HG02870 (cell line): ENCODE data around the gene IRS2.

ENCODE experiments used
- ATAC-seq: cut with Tn5 transposase; IDR thresholded peaks from one replicate; pipeline ENCODE4 v1.9.1; 2021; ENCODE audit warnings: mild to moderate bottlenecking, moderate library complexity; ENCODE audit not compliant: unreplicated experiment

Gene IRS2

DNA sequence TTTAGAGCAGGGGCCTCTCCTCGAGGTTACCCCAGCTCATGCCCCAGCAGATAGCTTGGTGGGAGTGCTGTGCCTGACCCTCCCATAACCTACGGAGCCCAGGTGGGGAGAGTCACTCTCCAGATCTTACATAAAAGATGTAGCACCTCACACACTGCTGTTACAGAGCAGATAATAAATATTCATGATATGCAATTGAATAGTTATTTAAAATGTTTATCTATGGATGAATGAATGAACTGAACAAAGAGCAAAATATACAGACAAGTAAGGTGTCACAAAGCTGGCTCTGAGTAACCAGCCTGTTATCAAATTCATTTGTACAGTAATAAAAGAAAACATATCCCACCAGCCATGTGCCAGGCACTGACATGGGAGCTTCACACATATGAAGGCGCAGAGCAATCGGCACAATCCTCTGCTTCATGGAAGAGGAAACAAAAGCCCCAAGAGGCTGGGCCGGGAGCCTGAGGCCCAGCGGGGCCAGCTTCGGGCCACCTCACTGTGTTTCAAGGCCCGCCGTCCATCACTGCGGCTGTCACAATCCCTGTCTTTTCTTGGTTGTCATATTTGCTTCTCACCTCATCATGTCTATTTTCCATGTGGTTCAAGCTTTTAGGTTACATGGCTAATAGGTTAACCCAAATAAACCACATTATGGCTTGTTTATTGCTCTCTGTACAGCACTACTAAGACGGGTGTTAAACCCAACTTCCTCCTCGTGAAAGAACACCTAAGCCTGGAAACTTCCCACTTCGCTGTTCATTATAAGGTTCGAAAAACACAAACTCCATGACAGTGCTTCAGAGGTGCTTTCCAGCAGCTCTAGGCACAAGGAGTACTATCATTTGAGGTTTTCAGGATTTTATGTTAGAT is 78.4 kb downstream of the IRS2 start:
- no peak for ATAC-seq

DNA sequence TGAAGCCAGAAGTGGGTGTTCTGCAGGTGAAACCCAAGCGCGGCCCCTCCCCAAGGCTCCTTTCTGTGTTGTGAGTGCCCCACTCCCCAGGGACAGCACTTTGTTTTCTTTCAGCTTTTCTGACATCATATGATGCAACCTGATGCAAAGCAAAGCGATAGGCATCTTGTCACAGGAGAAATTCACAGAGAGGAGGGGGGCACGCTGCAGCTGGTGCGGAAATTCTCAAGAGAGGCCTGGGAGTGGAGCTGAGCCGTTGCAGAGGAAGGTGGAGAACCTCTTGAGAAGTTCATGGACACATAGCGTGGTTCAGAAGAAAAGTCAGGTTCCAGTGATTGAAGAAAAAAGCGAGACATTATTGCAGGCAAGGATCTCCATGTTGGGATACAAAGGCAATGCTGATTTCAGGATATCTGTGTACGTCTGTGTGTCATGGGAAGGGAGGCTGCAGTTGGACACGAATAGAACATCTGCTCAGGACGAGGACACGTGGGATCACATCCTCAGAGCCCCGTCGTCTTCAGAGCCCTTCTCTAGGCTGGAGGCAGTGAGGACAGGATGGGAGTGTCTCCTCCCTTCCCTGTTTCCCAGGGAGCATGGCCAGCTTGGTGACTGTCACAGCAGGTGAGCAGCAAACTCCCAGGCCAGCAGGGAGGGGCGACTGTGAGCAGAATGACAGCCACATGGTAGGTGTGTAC is 79.2 kb downstream of the IRS2 start:
- ATAC-seq, result no peak

GRCh38 chr13:109706015-109706715 is 80.2 kb downstream of the IRS2 start:
- ATAC-seq, result no peak

DNA sequence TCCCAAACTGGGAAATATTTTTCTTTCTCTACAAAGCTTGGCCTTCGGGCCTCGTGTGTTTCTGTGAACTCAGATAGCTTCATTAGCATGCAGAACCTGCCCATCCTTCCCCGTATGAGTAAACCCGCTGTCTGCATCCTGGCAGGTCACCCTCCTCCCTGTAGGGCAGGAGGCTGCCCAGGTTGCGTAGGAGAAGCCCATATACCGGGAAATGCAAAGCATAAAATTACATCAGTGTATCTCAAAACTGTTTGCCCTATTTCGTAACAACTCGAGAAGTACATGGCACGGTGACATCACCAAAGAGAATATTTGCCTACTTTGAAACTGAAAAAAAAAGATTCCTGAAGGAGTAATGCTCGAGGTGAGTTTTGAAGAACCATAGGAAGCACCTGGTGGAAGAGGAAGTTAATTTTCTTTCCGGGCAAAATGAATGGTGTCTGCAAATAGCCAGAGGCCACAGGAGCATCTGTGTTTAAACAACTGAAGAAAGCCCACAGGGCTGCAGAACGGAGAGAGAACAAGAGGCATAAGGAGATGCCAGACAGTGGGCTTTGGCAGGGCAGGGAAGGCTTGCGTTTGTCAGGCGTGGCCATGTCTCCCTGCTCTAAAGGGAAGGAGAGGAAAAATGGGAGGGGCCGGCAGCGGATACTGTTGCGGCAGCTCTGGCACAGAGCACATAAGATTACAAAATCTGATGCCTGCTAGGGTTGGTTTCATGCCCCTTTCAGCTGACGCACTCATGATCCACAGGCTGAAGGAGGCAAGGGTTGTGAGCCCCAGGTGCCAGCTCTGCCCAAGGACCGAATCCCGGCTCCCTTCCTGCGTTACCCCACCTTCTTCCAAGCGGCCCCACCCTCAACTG is 81.4 kb downstream of the IRS2 start:
- no peak for ATAC-seq

- ATAC-seq, result no peak
Measured at GRCh38 chr13:109703250-109703649, 83.1 kb downstream of the IRS2 start.
